Suprapubic skin (tissue), 3 donors: ENCODE measurements around the gene ASTN2.

ENCODE experiments used
- CTCF ChIP-seq, 2 donors: fragments of 200-600 bp in 1 of 2; fragments of 450-650 bp in 1 of 2; sonication (generic) in 1 of 2; IDR thresholded peaks; one replicate each; pipeline ENCODE4 v1.5.1; 2016 to 2019; ENCODE audit warnings: antibody characterized with exemption in 2 of 2, mild to moderate bottlenecking in 1 of 2, moderate library complexity in 1 of 2
- POLR2A ChIP-seq, 2 donors: fragments of 450-650 bp; IDR thresholded peaks; one replicate each; pipeline ENCODE4 v1.6.1; 2017; ENCODE audit warnings: antibody characterized with exemption in 2 of 2, mild to moderate bottlenecking in 2 of 2, moderate library complexity in 2 of 2

GRCh38 chr9:117296453-117296852 lies 118.4 kb downstream of the ASTN2 start:
- TF ChIP-seq CTCF (IDR thresholded peaks at IDR 0.05) (no peak), POLR2A (IDR thresholded peaks at IDR 0.05) (no peak)
